Measurements from ENCODE around the gene GHRL.

GRCh38 chr3:10320320-10320677 is 27.6 kb upstream of the GHRL start:
- no peak for TF ChIP-seq POLR2AphosphoS5 (IDR thresholded peaks at IDR 0.05)
- no peak for TF ChIP-seq CTCF (IDR thresholded peaks at IDR 0.05)
- TF ChIP-seq POLR2A (IDR thresholded peaks at IDR 0.05): no peak
